Right renal cortex interstitium (tissue), 3 donors: ENCODE data around the gene IGSF9. TPM values are rescaled to one million over a fixed set of nuclear protein-coding genes. Genes with fewer than 3 reads are reported as not detected.

Experiments used
- DNase-seq, 3 donors: peaks; one replicate each; pipeline ENCODE4 v3.0.0-alpha.2; 2013; ENCODE audit warnings: low read depth in 3 of 3, low spot score in 2 of 3
- polyA plus RNA-seq, 3 donors: library from polyadenylated mRNA; unstranded; fragments of 120-200 nt; gene quantifications; one replicate each; pipeline ENCODE4 v1.2.1, GENCODE V29; 2013; ENCODE audit not compliant: insufficient read length in 3 of 3

Gene IGSF9
- polyA plus RNA-seq, 3 donors = 10.7 to 11.6 (median 11.5) TPM

DNA sequence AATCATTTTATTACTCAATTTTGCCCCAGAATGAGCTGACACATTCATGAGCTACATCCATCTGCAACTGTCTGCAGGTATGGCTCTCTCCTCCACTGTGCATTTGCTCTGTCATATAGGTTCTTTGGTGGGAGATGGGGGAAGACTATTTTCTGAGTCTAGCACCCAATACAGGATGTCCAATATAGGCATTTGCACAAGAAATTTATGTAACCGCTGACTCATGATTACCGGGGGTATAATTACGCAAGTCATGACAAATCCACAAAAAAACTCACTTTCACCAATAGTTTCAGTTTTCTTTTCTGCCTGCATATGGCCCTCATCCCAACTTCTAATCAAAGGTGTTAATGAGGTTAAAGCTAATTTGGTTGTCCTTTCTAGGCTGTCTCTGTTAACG, 65.4 kb downstream of the IGSF9 start:
- no peak for DNase-seq

DNA sequence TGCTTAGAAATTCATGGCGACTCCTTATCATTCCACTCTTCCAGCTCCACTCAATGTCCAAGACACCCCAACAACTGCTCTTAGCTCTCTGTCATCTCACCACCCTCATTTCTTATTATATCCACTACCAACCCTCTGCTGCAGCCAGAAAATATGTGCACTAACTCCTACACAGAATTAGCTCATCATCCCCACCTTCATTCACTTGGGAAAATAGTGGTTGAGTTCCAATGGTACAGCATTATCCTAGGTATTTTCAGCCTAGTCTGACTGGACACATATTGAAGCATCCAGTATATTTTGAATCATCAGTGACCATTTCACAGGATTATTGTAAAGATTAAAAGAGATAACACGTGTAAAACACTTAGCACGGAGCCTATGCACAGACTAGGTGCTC, 66.3 kb downstream of the IGSF9 start:
- no peak for DNase-seq

DNA sequence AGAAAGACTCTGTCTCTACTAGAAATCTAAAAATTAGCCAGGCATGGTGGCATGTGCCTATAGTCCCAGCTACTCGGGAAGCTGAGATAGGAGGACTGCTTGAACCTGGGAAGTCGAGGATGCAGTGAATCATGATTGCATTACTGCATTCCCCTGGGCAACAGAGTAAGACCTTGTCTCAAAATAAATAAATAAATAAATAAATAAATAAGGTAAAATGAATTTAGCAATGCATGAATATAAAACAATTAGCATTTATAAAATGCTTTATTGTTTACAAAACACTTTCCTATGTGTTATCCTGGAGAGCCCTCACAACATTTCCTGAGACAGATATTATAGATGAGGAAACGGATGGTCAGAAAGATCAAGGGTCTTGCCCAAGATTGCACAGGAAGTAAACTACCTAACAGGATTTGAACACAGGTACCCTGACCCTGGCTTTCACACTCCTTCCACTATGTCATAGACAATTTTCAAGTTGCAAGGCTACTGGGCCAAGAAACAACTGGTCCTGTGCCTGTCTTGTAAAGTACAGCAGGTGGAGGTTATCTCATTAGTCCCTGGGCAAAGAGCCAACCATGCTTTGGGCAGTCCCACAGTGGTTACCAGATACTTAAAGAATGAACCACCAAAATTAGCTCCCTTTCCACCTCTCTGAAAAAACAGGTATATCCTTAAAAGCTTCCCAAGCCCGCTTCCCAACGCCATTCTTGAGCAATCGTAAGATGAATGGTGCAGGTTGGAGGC, 67.5 kb downstream of the IGSF9 start:
- DNase-seq = no peak

Other genes with a start within 250 kb of the IGSF9 start
- gene CRP, start 231.0 kb downstream of the IGSF9 start, polyA plus RNA-seq = not detected
- gene DUSP23, start 164.7 kb downstream of the IGSF9 start, polyA plus RNA-seq = 10 to 100 TPM; 22.8 to 29.0 (median 23.6) TPM
- gene FCRL6, start 143.3 kb downstream of the IGSF9 start, polyA plus RNA-seq = under 1 TPM; 0.08 to 0.65 (median 0.36) TPM
- gene SLAMF8, start 118.7 kb downstream of the IGSF9 start, polyA plus RNA-seq = 1 to 10 TPM in 1 of 3 donors, under 1 TPM in 2; 0.61 to 1.4 (median 0.78) TPM
- gene VSIG8, start 83.0 kb downstream of the IGSF9 start, polyA plus RNA-seq = under 1 TPM; 0.36 to 0.93 (median 0.42) TPM
- 1 to 10 TPM; 3.2 to 4.1 (median 4.1) TPM for gene CFAP45, start 45.4 kb downstream of the IGSF9 start, polyA plus RNA-seq
- 100 to 1,000 TPM; 116 to 148 (median 133) TPM for gene TAGLN2, start 20.1 kb downstream of the IGSF9 start, polyA plus RNA-seq
- not detected for gene SLAMF9, start 8.6 kb upstream of the IGSF9 start, polyA plus RNA-seq
- 10 to 100 TPM; 11.5 to 12.2 (median 11.9) TPM for gene PIGM, start 86.4 kb upstream of the IGSF9 start, polyA plus RNA-seq
- gene KCNJ10, start 124.5 kb upstream of the IGSF9 start, polyA plus RNA-seq = 10 to 100 TPM; 28.0 to 33.3 (median 29.1) TPM
- under 1 TPM; 0.08 to 0.12 (median 0.08) TPM for gene KCNJ9, start 135.9 kb upstream of the IGSF9 start, polyA plus RNA-seq
- 10 to 100 TPM; 24.8 to 33.0 (median 29.2) TPM for gene IGSF8, start 153.0 kb upstream of the IGSF9 start, polyA plus RNA-seq
- 1 to 10 TPM; 4.2 to 5.8 (median 4.6) TPM for gene ATP1A2, start 170.1 kb upstream of the IGSF9 start, polyA plus RNA-seq
- gene ATP1A4, start 206.0 kb upstream of the IGSF9 start, polyA plus RNA-seq = under 1 TPM in 1 of 3 donors, not detected in 2; 0.37 TPM
- gene CASQ1, start 245.0 kb upstream of the IGSF9 start, polyA plus RNA-seq = under 1 TPM; 0.15 to 0.34 (median 0.18) TPM